Measurements from ENCODE around the gene FAIM2. TPM values are rescaled to one million over a fixed set of nuclear protein-coding genes. Genes with fewer than 3 reads are reported as not detected.

The FAIM2 gene
- total RNA-seq, 2 experiments from 2014 or later, result 0.22 to 0.56 TPM

- DNase-seq, result no peak
Measured at GRCh38 chr12:49923035-49923644, 19.4 kb upstream of the FAIM2 start.

GRCh38 chr12:49922349-49923034, 18.8 kb upstream of the FAIM2 start:
- H3K4me1 Mint-ChIP-seq (ENCODE audit: low read depth), result peaks cover 2% of the 10 kb centered on the region
- H3K4me3 Mint-ChIP-seq, result no peak overlapping the region
- H3K27me3 Mint-ChIP-seq, result no peaks in the 10 kb centered on the region
- no peaks in the 10 kb centered on the region for H3K36me3 Mint-ChIP-seq (ENCODE audit: low read depth)
- intact Hi-C loops (cut with micrococcal nuclease), result no loop called here
- no peaks in the 10 kb centered on the region for H3K9me3 Mint-ChIP-seq
- H3K27ac Mint-ChIP-seq, result no peak overlapping the region
- POLR2A ChIA-PET, result interaction anchor here (0.5 to 0.7 kb wide), 2 partner anchors 20 to 67 kb away, joined by 3 read pairs; no protein-coding TSS in a partner anchor
- ATAC-seq (no peak), DNase-seq (no peak)
- TF ChIP-seq, protein P1, sequence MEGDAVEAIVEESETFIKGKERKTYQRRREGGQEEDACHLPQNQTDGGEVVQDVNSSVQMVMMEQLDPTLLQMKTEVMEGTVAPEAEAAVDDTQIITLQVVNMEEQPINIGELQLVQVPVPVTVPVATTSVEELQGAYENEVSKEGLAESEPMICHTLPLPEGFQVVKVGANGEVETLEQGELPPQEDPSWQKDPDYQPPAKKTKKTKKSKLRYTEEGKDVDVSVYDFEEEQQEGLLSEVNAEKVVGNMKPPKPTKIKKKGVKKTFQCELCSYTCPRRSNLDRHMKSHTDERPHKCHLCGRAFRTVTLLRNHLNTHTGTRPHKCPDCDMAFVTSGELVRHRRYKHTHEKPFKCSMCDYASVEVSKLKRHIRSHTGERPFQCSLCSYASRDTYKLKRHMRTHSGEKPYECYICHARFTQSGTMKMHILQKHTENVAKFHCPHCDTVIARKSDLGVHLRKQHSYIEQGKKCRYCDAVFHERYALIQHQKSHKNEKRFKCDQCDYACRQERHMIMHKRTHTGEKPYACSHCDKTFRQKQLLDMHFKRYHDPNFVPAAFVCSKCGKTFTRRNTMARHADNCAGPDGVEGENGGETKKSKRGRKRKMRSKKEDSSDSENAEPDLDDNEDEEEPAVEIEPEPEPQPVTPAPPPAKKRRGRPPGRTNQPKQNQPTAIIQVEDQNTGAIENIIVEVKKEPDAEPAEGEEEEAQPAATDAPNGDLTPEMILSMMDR (IDR thresholded peaks at IDR 0.05), result no peak
- CTCF ChIA-PET, result interaction anchor here (1.2 kb wide), 1 partner anchor 23 kb away, joined by 5 read pairs; no protein-coding TSS in a partner anchor

More at GRCh38 chr12:49923035-49923644, 19.4 kb upstream of the FAIM2 start:
- H3K27ac Mint-ChIP-seq, result no peak overlapping the region
- TF ChIP-seq, protein P1 (IDR thresholded peaks at IDR 0.05), result no peak
- no peak overlapping the region for H3K4me3 Mint-ChIP-seq
- H3K27me3 Mint-ChIP-seq, result no peaks in the 10 kb centered on the region
- intact Hi-C loops (cut with micrococcal nuclease), result no loop called here
- POLR2A ChIA-PET, result interaction anchor here (0.5 to 0.7 kb wide), 2 partner anchors 20 to 68 kb away, joined by 3 read pairs; no protein-coding TSS in a partner anchor
- no peaks in the 10 kb centered on the region for H3K36me3 Mint-ChIP-seq (ENCODE audit: low read depth)
- H3K4me1 Mint-ChIP-seq (ENCODE audit: low read depth), result peaks cover 2% of the 10 kb centered on the region
- no peaks in the 10 kb centered on the region for H3K9me3 Mint-ChIP-seq
- CTCF ChIA-PET, result interaction anchor here (1.1 to 1.2 kb wide), 2 partner anchors 22 to 56 kb away, joined by 4 to 5 read pairs; no protein-coding TSS in a partner anchor
- ATAC-seq, result no peak

GRCh38 chr12:49921936-49922335, 18.2 kb upstream of the FAIM2 start:
- no peak for DNase-seq
- H3K4me1 Mint-ChIP-seq (ENCODE audit: low read depth), result peaks cover 2% of the 10 kb centered on the region
- H3K9me3 Mint-ChIP-seq, result no peaks in the 10 kb centered on the region
- no peaks in the 10 kb centered on the region for H3K36me3 Mint-ChIP-seq (ENCODE audit: low read depth)
- intact Hi-C loops (cut with micrococcal nuclease), result no loop called here
- peaks cover 3% of the 10 kb centered on the region for H3K27me3 Mint-ChIP-seq
- H3K27ac Mint-ChIP-seq, result no peak overlapping the region
- TF ChIP-seq, protein P1 (IDR thresholded peaks at IDR 0.05), result no peak
- POLR2A ChIA-PET, result no interaction called here
- CTCF ChIA-PET, result interaction anchor here (1.2 kb wide), 1 partner anchor 23 kb away, joined by 5 read pairs; no protein-coding TSS in a partner anchor
- ATAC-seq, result no peak
- no peak overlapping the region for H3K4me3 Mint-ChIP-seq

DNA sequence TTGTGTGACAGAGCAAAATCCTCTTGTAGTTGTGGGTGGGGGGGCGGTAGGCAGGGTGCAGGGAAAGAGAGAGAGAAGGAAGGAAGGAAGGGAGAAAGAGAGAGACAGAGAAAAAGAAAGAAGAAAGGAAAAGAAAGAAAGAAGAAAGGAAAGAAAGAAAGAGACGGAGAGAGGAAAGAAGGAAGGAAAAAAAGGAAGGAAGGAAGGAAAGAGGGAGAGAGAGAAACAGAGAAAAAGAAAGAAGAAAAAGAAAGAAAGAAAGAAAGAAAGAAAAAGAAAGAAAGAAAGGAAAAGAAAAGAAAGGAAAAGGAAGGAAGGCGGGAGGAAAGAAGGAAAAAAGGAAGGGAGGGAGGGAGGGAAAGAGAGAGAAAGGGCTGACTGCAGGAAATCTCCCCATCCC, 17.6 kb upstream of the FAIM2 start:
- no peak overlapping the region for H3K27ac Mint-ChIP-seq
- H3K9me3 Mint-ChIP-seq, result no peaks in the 10 kb centered on the region
- no peaks in the 10 kb centered on the region for H3K36me3 Mint-ChIP-seq (ENCODE audit: low read depth)
- TF ChIP-seq, protein P1 (IDR thresholded peaks at IDR 0.05), result no peak
- CTCF ChIA-PET, result no interaction called here
- peaks cover 3% of the 10 kb centered on the region for H3K27me3 Mint-ChIP-seq
- intact Hi-C loops (cut with micrococcal nuclease), result no loop called here
- ATAC-seq (no peak), DNase-seq (no peak)
- no peak overlapping the region for H3K4me3 Mint-ChIP-seq
- peaks cover 2% of the 10 kb centered on the region for H3K4me1 Mint-ChIP-seq (ENCODE audit: low read depth)
- POLR2A ChIA-PET, result no interaction called here

GRCh38 chr12:49920915-49921286, 17.2 kb upstream of the FAIM2 start:
- H3K9me3 Mint-ChIP-seq, result no peaks in the 10 kb centered on the region
- TF ChIP-seq, protein P1 (IDR thresholded peaks at IDR 0.05), result no peak
- CTCF ChIA-PET, result no interaction called here
- H3K36me3 Mint-ChIP-seq (ENCODE audit: low read depth), result no peaks in the 10 kb centered on the region
- H3K27me3 Mint-ChIP-seq, result peaks cover 3% of the 10 kb centered on the region
- no peaks in the 10 kb centered on the region for H3K4me1 Mint-ChIP-seq (ENCODE audit: low read depth)
- intact Hi-C loops (cut with micrococcal nuclease), result no loop called here
- no peak overlapping the region for H3K27ac Mint-ChIP-seq
- H3K4me3 Mint-ChIP-seq, result no peak overlapping the region
- DNase-seq (no peak), ATAC-seq (no peak)
- POLR2A ChIA-PET, result no interaction called here

Data from activated CD8-positive, alpha-beta T cell treated with anti-CD3 and anti-CD28 coated beads for 36 hours (primary cell).